ENCODE data around the gene MXD3.

MXD3 gene

GRCh38 chr5:177339107-177339638 is 27.5 kb upstream of the MXD3 start:
- DNase-seq: no peak

DNA sequence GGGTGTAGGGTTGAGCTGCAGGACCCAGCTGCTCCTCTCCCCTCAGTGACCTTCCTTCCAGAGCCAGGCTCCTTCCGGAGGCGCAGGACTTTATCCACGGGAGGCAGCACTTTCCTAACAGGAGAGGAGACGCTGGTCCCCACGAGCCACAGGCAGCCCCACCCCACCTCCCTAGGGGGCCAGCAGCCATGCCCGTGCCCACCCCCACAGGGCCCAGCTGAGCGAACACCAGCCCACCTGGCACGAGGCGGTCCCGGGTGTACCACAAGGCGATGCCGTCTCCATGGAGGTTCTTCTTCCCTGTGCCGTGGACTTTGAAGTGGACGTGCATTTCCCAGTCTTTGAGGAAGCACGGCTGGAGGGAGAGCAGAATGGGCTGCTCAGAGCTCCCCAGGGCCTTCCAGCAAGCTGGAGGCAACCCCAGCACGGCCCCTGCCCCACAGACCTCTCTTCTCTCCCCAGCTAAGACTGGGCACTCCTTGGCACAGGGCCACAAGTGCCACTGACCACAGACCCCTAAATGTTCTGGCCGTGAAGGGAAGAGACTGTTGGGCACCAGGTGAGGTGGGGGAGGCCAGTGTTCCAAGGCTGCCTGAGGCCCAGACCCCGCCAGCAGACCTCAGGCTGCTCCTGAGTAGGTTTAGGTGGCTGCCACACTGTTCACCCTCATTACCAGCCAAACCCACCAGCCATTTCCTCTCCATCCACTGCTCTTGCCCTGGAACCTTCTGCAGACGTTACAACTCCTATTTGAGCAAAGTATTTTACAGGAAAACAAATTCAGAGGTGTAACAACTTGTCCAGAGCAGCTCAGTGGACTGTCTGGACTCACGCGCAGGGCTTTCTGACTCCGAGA is 26.8 kb upstream of the MXD3 start:
- DNase-seq: no peak

DNA sequence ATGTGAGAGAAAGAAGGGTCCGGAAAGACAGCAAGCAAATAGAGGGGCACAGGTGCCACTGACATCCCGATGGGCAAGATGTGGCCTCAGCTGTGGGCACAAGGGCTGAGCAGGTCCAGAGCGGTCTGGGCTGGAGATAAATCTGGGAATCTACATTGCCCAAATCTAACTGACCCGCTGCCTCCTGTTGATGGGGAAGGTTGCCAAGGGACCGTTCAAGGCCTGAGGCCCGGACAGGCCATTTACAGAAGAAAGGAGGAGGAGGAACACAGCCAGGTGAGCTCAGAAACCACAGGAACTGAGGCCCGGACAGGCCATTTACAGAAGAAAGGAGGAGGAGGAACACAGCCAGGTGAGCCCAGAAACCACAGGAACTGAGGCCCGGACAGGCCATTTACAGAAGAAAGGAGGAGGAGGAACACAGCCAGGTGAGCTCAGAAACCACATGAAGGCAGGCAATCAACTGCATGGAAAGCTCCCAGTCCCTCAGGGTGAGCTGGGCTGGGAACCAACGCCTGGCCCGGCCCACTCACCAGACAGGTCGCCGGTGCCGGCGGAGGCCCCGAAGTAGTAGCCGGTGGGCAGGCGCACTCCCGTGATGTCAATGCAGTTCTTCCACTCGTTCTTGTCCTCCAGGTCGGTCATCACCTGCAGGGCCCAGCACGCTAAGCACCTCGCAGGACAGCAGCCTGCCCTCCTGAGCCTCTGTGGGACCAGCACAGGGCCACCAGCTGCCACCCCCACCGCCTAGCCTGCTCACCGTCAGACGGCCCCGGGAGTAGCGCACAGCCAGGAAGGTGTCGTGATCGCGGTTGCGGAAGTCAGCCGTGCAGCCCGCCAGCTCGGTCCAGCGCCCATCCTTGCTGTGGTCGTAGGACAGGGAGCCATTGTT is 25.2 kb upstream of the MXD3 start:
- DNase-seq: no peak

DNA sequence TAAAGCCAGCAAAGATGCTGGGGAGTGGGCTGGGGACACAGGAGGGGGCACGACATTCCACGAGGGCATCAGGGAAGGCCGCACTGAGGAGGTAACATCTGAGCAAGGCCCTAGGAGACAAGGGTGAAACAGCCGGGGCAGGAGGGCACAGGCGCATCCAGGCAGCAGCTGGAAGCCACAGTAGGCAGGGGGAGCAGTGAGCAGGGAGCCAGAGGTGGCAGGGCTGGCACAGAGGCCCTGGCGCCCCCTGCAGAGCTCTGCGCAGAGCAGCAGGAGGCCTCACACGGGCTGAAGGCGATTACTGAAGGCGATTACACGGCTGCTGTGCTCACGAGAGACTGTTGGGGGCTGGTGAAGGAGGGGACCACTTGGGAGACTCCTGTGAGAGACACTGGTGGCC is 24.4 kb upstream of the MXD3 start:
- no peak for DNase-seq

- no peak for DNase-seq
These were observed 24.0 kb upstream of the MXD3 start for GRCh38 chr5:177335701-177336065.

DNA sequence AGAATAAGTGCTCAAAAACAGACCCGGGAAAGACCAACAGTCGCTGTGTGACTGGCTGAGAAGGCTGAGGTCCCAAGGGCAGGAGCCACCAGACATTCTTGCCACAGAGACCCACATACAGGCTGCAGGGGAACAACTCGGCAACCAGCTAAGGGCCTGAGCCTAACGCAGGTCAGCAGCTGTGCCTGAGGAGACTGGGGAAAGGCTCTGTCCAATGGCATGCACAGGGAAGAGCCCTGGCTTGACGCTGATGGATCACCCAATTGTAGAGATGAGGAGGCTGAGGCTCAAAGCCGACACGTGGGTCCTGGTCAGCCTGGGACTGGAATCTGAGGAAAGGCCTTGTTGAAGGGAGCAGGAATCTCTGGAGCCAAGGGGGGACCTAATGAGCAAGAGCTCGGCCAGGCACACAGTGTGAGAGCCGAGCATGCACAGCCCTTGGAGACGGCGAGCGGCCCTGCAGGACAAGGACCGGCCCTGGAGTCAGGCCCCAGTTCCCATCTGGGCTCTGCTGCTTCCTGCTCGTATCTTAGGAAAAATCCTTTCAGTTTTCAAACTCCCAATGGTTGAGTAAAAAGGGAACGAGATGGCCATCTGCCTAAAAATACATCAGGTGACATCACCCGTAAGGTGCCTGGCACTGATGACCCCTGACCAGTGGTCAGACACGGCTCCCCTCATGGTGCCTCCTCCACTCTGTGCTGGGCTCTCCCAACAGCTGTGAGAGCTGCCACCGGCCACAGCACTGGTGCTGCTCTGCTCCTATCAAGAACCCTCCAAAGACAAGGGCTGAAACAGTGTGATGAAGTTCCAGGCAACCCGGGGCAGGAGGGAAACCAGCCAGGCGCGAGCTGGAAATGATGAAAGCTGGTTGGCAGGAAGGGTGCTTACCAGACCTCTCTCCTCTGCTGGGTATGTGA is 23.3 kb upstream of the MXD3 start:
- DNase-seq: no peak

DNA sequence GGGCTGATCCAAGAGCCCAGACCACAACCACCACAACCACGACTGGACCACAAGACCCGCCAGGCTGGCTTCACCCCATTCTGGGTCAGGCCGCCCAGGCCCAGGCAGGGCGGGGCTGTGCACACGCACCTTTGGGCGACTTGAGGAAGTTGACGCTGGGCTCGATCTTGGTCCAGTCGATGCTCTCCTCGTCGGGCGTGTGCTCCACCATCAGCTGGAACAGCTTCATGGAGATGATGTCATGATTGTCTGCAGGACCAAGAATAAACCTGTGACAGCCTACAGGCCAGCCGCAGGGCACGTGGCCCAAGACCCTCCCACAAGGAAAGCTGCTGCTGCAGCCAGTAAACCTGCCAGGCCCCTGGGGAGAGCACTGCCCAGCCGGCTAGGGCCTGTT is 22.5 kb upstream of the MXD3 start:
- no peak for DNase-seq

- no peak for DNase-seq
These were observed 21.9 kb upstream of the MXD3 start for GRCh38 chr5:177333420-177334154.

DNA sequence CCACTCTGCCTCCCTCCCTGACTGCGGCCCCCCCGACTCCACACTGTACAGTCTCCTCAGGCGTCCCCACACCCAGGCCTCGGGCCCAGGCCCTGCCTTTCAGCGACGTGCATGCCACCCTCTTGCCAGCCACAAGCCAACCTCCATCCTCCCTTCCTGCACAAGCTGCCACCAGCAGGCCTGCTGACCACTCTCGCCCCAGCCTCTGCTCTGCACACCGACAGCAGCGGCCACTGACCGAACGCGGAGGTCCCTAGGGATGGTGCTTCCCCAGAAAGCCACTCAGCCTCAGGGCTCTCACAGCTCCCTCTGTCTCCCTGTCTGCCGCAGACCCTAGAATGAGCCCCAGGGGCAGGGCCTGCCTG is 21.2 kb upstream of the MXD3 start:
- DNase-seq: no peak

DNA sequence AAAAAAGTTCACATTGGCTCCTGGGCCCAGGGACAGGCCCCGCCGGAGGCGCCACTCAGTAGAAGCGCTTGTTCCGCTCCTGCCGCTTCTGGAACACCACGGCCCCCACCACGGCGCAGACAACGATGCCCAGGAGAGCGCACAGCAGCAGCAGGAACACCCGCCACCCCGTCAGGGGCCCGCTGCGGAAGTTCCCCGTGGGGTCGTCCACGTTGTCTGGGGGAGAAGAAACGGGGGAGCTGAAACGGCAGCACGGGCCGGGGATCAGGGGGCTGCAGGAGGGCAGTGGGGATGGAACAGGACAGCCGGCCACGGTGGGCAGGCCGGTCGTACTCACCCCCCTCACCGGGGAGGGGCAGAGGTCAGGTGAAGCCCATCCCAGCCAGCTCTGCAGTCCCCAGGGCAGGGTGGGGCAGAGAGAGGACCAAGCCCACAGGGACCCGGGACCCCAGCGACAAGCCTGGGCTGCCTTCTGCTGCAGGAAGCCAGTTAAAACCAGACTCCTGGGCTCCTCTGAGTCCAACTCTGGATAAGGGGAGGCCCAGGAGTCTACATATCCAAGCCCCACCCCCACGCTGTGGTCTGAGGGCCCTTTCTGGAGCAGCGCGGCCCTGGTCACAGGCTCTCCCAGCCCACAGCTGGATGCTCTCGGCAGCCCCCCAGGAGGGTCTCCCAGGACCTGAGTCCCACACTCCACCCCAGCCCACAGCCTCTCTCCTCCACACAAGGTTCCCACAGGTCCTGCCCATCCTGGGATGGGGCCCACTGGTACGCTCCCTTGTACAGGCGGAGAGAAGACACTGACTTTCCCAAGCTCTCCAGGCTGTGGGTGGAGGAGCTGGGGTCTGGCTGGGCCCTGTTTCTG is 20.6 kb upstream of the MXD3 start:
- no peak for DNase-seq

GRCh38 chr5:177330991-177331842 is 19.5 kb upstream of the MXD3 start:
- DNase-seq: no peak

DNA sequence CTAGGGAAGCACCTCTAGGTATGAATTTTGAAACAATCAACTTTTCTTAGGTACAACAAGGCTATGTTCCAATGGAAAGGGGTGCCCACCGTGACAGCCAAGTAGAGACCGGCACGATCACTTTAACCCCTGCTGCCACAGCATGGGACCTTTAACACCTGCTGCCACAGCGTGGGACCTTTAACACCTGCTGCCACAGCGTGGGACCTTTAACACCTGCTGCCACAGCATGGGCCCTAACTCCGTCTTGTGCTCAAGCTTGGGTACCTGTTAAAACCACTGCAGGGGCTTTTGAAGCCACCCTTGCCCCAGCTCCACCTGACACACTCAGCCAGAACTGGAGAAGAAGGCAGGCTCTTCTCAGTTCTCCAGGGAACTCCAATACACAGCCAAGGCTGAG is 18.2 kb upstream of the MXD3 start:
- no peak for DNase-seq

DNA sequence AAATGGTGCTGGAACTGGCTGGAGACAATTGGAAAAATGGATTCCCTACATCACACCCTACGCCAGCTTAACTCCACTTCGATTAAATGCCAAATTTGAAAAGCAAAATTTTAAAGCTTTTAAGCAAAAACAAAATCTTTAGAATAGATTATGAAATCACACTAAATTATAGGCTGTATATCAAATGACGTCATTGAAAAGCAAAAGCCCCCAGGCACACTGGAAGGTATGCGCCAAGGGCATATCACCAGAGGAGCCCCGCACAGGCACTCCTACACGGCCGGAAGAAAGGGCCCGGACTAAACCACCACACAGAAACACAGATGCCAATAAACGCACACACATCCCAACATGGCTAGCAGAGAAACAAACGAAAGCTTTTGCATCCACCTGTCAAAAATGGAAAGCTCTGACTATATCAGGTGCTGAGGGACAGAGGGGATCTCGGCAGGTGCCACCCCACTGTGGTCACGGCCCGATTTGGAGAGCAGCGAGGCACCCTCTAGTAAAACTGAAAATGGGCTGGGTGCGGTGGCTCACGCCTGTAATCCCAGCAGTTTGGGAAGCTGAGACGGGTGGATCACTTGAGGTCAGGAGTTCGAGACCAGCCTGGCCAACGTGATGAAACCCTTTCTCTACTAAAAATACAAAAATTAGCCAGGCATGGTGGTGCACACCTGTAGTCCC is 17.0 kb upstream of the MXD3 start:
- DNase-seq: no peak

DNA sequence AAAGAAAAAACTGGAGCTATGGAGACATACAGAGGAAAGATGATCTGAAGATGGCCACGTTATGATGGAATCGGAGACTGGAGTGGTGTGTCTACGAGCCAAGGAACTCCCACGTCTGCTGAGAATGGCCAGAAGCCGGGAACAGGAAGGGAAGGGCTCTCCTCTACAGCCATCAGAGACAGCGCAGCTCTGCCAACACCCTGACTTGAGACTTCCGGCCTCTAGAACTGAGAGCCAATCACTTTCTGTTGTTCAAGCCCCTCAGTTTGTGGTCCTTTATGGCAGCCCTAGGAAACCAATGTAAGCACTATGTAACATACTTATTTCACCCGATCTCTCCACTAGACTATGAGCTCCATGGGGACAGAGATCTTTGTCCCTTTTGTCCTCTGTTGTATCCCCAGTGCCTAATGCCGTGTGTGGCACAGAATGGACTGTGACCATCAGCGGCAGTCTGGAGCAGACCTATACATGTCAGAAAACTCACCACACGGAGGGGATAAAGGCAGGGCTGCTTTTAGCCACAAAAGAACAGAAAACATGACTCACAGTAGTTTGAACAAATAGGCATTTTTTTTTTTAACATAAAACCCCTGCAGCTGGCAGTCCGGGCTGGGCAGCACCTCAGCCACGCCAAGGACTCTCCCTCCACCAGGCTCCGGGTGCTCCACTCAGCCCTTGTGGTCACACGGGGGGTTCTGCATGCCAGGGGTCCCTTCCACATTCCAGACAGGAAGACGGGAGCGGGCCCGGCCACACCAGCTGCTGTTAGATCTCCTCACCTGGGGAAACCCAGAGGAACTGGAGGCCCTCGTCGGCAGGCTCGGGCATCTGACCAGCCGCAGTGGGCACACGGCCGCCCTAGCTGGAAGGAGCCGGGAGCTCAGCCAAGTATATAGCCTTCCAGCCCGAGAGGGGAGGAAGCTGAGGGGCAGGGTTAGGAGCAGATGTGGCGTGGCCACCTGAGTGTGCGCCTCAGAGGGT is 16.1 kb upstream of the MXD3 start:
- DNase-seq: no peak

DNA sequence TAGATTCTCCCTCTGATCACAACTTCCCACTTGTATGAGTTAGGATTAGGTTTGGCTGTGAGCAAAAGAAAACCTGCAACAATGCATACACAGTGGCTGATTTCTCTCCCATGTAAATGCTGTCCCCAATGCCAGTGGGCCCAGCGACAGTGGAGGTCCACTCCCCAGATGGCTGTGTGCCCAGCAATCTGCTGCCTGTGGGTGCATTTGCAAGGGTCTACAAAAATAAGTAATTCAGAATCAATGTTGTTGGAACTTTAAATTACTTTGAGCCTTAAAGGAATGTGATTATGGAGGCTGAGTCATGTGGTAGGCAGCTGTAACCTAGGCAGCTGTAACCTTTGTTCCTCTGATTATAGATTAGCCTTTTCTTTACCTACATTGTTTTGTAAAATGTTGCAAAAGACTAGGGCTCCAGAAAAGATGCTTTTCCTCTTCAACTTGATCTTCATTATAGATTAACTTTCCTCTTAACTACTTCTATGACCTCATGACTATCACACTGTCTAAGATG is 14.2 kb upstream of the MXD3 start:
- no peak for DNase-seq

- no peak for DNase-seq
These were observed 9.2 kb upstream of the MXD3 start for GRCh38 chr5:177320879-177321278.

DNA sequence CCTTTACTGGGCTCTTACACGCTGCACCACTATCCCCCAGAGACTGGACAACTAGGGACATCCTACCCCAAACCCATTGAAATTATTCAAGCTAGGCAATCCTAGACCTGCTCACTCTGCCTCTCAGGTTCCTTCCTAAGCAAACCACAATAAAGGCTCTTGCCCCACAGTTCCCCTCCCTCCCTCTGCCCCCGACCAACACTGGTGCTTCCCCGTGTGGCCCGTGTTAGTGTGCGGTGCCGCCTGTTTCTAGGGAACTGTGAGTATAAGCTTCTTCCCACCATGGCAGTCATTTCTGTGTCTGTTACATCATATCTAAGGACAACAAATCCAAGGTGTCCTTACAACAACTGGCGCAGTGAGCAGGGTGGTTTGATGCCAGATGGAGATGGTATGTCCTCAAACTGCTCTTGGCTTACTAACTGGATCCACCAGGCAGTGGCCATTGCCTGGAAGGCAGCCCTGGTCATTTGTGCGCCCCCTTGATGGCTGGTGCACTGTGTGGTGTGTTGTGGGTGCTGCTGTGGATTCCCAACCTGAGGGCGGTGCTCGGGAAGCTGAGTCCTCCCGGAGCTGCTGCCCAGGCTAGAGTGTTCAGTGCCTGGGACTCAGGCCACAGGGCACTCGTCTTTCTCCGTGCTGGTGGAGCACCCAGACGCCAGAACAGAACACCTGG is 8.4 kb upstream of the MXD3 start:
- DNase-seq: no peak
